ENCODE results near the gene SRSF5.
"Not testable (repeated sequence)": the region's sequence is repeated elsewhere in the genome, so short reads cannot be mapped to it uniquely, and the experiment has no call there.

Gene SRSF5

DNA sequence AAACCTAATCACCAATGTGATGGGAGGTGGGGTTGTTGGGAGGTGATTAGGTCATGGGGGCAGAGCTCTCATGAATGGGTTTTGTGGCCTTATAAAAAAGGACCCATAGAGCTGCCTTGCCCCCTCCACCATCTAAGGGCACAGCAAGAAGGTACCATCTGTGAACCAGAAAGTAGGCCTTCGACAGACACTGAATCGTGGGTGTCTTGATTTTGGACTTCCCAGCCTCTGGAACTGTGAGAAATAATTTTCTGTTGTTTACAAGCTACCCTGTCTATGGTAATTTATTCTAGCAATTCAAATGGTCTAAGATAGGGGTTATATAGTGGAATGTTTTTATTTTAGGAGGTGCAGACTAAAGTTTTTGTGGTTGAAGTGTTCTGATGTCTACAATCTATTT lies 38.0 kb downstream of the SRSF5 start:
- in situ Hi-C loops (cut with MboI; ENCODE audit: low sequenced_read_pairs): no loop called here

GRCh38 chr14:69807192-69807591 lies 40.2 kb downstream of the SRSF5 start:
- in situ Hi-C loops (cut with MboI; ENCODE audit: low sequenced_read_pairs): no loop called here

DNA sequence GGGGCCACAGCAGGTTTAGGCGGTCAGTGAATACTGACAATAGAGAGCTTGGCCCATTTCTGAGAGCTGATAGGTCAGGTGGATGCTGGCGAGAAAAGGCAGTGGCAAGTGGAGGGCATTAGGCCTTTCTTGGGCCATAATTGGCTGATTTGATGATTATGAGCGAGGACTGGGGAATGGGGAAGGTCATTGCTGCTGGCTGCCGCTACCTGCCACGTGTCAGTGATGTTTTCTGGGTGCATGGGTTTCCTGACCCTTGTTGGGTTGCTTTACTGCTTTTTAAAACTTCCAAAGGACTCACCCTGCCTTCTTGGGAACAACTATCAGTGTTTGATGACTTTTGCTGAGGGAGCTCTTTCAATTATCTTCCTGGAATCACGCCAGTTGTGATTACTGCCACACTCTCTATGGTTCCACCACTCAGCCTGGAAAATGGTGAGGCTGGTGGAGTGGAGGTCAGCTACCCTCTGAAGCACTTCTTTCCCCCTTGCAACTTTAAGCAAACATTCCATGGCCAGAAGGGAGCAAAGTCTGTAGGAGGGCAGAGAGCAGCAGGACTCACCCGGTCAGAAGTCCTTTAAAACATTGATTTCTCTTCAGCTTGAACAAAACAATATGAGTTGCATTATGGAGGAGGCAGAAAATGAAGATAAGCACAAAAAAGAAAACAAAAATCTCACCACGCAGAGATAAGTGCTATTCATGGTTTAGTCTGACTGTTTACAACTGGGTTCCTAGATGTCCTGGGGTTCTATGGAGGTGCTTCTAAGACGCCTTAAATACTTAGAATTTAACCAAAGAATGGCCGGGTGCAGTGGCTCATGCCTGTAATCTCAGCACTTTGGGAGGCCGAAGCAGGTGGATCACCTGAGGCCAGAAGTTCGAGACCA lies 42.2 kb downstream of the SRSF5 start:
- in situ Hi-C loops (cut with MboI; ENCODE audit: low sequenced_read_pairs): no loop called here

GRCh38 chr14:69811227-69811867 lies 44.4 kb downstream of the SRSF5 start:
- in situ Hi-C loops (cut with MboI; ENCODE audit: low sequenced_read_pairs): no loop called here

DNA sequence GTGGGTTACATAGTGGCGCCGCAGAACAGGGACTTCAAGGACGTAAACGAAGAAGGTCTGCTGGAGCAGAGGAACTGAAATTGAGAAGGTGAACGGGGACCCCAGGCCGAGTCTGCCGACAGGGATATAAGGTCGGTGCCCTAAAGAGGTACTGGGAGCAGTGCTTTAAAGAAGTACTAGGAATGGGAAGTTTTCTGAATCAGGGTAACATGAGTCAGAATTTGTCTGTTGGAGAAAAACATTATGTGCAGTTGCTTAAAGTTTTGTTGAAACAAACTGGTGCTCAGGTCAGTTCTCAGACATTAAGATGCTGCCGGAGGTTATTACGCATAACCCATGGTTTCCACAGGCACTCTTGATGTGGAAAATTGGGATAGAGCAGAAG lies 44.9 kb downstream of the SRSF5 start:
- in situ Hi-C loops (cut with MboI; ENCODE audit: low sequenced_read_pairs): no loop called here

DNA sequence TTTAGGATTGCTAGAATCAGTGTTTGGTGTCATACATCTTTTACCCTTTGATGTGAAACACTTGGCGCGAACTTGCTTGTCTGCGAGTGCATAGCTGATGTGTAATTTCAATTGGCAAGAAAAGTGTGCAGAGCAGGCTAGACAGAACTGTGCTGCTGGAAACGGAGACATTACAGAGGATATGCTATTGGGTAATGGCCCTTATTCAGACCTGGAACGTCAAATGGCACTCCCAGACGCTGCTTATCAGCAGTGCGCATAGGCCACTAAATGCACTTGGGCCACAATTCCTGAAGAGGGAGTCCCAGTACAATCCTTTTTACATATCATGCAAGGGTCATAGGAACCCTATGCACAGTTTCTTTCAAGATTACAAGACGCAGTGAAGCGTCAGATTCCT lies 45.8 kb downstream of the SRSF5 start:
- in situ Hi-C loops (cut with MboI; ENCODE audit: low sequenced_read_pairs): no loop called here

DNA sequence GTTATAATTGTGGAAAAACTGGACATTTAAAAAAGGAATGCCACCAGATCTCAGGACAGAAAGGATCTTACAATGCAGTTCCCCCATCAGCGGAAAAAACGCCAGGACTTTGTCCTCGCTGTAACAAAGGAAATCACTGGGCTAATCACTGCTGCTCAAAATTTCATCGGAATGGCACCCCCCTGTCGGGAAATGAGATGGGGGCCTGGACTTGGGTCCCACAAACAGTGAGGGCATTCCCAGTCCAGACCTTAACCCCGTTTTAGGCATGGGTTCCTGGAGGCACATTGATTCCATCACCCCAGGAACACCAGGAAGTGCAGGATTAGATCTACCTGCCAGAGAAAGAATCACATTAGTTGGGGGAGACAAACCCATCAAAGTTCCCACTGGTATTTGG lies 46.4 kb downstream of the SRSF5 start:
- in situ Hi-C loops (cut with MboI; ENCODE audit: low sequenced_read_pairs): not testable (repeated sequence)

DNA sequence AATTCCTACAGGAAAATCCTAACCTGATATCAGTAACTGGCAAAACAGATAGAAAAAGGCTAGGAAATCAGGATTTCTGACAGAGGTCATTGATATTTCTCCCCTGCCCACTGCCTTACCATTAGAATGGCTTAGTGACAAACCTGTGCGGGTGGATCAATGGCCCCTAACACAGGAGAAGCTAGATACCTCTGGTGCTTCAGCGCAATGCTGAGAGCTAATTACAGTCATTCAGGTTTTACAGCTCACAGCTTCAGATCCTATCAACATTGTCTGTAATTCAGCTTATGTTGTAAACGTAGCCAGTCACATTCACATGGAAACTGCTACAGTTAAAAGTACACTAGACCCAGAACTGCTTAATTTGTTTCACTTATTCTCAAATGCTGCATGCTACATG lies 47.5 kb downstream of the SRSF5 start:
- in situ Hi-C loops (cut with MboI; ENCODE audit: low sequenced_read_pairs): no loop called here

DNA sequence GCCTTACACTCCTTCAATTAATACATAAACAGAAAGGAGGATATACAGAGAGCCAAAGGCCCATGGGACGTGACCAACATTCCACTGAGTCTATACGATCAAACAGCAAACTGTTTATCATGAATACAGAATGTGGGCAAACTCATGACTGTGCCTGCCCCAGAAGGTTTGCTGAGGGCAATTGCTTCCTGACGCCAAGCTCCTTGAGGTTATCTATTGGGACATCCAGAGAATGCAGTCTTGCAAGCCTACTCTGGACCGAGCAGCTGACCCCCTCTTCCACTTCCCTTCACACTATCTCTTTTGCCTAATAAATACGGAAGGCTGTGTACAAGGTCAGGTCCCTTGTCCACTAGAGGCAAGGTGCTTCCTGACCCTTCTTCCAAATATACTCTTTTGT lies 48.6 kb downstream of the SRSF5 start:
- in situ Hi-C loops (cut with MboI; ENCODE audit: low sequenced_read_pairs): no loop called here

- in situ Hi-C loops (cut with MboI; ENCODE audit: low sequenced_read_pairs): no loop called here
Measured at GRCh38 chr14:69816216-69816615, 49.3 kb downstream of the SRSF5 start.

GRCh38 chr14:69818758-69819191 lies 51.8 kb downstream of the SRSF5 start:
- in situ Hi-C loops (cut with MboI; ENCODE audit: low sequenced_read_pairs): no loop called here

DNA sequence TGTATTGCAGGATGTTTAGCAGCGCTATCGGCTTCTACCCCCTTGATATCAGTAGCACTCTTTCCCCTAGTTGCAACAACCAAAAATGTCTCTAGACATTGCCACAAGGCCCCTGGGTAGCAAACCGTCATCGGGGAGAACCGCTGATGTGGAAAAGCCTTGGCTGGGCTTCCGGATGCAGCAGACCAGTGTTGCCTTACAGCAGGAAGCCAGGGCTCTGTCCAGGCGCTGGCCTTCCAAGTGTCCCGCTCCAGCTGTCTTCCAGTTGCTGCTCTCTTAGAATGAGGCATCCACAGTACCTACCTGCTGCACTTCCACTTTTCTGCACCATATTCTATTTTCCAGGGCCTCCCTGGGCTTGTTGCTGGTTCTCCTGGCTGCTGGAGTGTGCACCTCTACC lies 52.7 kb downstream of the SRSF5 start:
- in situ Hi-C loops (cut with MboI; ENCODE audit: low sequenced_read_pairs): no loop called here

- in situ Hi-C loops (cut with MboI; ENCODE audit: low sequenced_read_pairs): no loop called here
Measured at GRCh38 chr14:69820991-69821390, 54.0 kb downstream of the SRSF5 start.
